Heart left ventricle (tissue), 13 donors: ENCODE results near the gene YWHAH.

ENCODE experiments used
- POLR2A ChIP-seq, 2 donors: fragments of 450-650 bp; IDR thresholded peaks; one replicate each; pipeline ENCODE4 v1.6.1; 2017; ENCODE audit warnings: antibody characterized with exemption in 2 of 2, mild to moderate bottlenecking in 2 of 2, moderate library complexity in 2 of 2
- TF ChIP-seq, protein P1 (sequence below), 12 donors: fragments of 200-600 bp; sonication (generic) in 4 of 12; IDR thresholded peaks; one replicate each; pipeline versions ENCODE4 v1.5.0 to v1.8.0; 2018 to 2022; ENCODE audit warnings: antibody characterized with exemption in 12 of 12, mild to moderate bottlenecking in 5 of 12
- donor health status: ischemic (EF 13 %, LVEDD 7.1; RV severe dilation, severe dysfunction).
- donor health status: DM: no; HTN: yes; CAD: no.
- donor health status: DM: no; HTN: no; CAD: no.
- donor health status: ischemic (EF 25% LVEDD 6.9; RV normal size, moderate dysfunction).
- donor health status: ischemic (EF 25% LVEDD 5.7; RV mildly dilated, moderate dysfunction).
- donor health status: ischemic (EF 35%, LVEDD 5.7; RV mildly dilated, moderate dysfunction).
- donor health status: nonischemic (EF 11% LVEDD 7.7; RV severe dilation, severe dysfunction).
- donor health status: DM: yes; HTN: yes; CAD: no.
- donor health status: PGD.
- donor health status: ischemic (EF 29% LVEDD 5.4; RV normal size, mild dysfunction).
- donor health status: nonischemic (EF 23%, LVEDD 6.1; RV moderate dilation, normal function).

DNA sequence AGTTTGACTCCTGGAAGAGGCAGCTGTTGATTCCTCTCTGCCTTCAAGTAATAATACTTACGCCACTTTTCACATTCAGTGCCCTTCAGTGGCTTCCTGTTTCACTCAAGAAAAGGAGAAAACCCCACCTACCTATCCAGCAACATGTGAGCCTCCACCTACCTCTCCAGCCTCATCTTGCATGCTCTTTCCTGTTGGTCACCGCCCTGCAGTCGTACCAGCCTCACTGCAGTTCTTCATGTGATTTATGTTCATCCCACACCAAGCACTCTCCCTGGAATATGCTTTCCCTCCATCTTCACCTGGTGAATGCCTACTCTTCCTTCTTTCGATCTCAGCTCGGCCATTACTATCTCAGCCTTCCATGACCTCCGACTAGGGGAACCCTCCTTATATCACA, 21.8 kb upstream of the YWHAH start:
- TF ChIP-seq, protein P1, sequence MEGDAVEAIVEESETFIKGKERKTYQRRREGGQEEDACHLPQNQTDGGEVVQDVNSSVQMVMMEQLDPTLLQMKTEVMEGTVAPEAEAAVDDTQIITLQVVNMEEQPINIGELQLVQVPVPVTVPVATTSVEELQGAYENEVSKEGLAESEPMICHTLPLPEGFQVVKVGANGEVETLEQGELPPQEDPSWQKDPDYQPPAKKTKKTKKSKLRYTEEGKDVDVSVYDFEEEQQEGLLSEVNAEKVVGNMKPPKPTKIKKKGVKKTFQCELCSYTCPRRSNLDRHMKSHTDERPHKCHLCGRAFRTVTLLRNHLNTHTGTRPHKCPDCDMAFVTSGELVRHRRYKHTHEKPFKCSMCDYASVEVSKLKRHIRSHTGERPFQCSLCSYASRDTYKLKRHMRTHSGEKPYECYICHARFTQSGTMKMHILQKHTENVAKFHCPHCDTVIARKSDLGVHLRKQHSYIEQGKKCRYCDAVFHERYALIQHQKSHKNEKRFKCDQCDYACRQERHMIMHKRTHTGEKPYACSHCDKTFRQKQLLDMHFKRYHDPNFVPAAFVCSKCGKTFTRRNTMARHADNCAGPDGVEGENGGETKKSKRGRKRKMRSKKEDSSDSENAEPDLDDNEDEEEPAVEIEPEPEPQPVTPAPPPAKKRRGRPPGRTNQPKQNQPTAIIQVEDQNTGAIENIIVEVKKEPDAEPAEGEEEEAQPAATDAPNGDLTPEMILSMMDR (IDR thresholded peaks at IDR 0.05) = no peak
- TF ChIP-seq POLR2A (IDR thresholded peaks at IDR 0.05) = no peak
